22Rv1 (cell line): Measurements from ENCODE around the gene ZNF146.

Source experiments
- CTCF ChIP-seq: fragments of 450-650 bp; IDR thresholded peaks from 2 replicates; pipeline ENCODE4 v1.5.1; 2017; ENCODE audit warnings: mild to moderate bottlenecking
- ZFX ChIP-seq: fragments of 450-650 bp; IDR thresholded peaks from 2 replicates; pipeline ENCODE4 v1.6.1; 2017; ENCODE audit warnings: antibody characterized with exemption, borderline replicate concordance

DNA sequence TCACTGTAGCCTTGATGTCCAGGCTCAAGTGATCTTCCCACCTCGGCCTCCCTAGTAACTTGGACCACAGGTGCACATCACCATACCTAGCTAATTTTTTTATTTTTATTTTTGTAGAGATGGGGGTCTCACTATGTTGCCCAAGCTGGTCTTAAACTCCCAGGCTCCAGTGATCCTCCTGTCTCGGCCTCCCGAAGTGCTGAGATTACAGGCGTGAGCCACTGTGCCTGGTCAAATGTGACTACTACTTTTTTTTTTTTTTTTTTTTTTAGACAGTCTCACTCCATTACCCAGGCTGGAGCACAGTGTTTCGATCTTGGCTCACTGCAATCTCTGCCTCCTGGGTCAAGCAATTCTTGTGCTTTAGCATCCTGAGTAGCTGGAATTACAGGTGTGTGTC lies 42.1 kb upstream of the ZNF146 start:
- TF ChIP-seq CTCF (no peak), ZFX (no peak)
